ENCODE data around the gene NELL1.

NELL1 gene

DNA sequence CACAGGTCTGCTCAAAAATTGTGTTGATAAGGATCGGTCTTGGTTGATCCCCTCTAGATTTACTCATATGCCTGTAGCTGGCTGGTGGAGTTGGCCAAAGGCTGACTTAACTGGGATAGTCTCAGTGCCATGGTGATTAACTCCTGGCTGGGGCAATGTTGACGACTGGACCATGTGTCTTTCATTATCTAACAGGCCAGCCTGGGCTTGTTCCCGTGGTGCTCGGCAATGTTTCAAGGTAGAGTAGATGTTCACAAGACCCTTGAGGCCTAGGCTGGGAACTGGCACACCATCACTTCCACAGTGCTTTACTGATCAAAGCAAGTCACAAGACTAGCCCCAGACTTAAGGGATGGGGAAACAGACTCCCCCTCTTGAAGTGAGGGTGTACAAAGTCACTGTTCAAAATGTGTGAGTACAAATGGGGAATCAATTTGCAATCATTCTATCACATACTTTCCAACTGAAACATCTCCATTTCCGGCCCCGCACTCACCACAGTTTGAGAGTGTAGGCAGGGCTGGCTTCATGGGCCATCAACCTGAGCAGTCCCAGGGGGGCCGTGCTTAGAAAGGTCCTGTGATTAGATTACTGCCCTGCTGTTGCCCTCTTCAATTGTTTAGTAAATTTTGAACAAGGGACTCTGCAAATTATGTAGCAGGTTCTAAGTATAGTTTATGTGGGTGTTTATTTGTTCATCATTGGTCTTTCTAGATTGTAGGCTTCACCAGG is 240.8 kb downstream of the NELL1 start:
- no peaks in the 10 kb centered on the region for H3K9me3 ChIP-seq (ENCODE audit: control insufficient read depth, insufficient read depth, low read length)
- no peak overlapping the region for H3K4me3 ChIP-seq (ENCODE audit: low read length)
- no peaks in the 10 kb centered on the region for H3K36me3 ChIP-seq (ENCODE audit: control insufficient read depth, insufficient read depth, low read length)
- WGBS (ENCODE audit: insufficient coverage, insufficient read length) = no CpG with 5 or more reads among the region's 7 CpGs
- no peak overlapping the region for H3K27ac ChIP-seq (ENCODE audit: low read length)
- H3K4me1 ChIP-seq (ENCODE audit: control insufficient read depth, insufficient read depth, low read length) = peaks cover 2% of the 10 kb centered on the region; the same call in 1 of the 2 replicates
- H3K27me3 ChIP-seq (ENCODE audit: control insufficient read depth, insufficient read depth, low read length) = no peaks in the 10 kb centered on the region
- DNase-seq (ENCODE audit: low read depth, low spot score) = no peak

DNA sequence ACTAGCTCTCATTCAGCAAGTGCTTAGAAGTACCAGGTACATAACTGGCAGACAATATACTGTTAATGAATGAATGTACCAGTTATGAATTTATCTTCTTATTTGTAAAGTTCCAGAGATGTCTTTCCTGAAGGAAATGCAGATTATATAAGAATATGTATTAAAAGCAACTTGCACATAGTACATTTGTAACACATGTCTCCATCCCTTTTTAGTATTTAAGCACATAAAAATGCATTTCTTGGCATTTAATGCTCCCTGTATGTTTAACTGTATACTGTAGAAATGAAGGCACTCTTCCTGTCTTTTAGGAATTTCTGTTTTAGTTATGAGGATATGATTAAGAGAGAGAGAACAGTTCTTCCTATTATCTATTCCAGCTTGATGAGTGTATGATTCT is 241.3 kb downstream of the NELL1 start:
- H3K27ac ChIP-seq (ENCODE audit: low read length) = no peak overlapping the region
- H3K4me1 ChIP-seq (ENCODE audit: control insufficient read depth, insufficient read depth, low read length) = peaks cover 2% of the 10 kb centered on the region; the same call in 1 of the 2 replicates
- no peaks in the 10 kb centered on the region for H3K9me3 ChIP-seq (ENCODE audit: control insufficient read depth, insufficient read depth, low read length)
- H3K36me3 ChIP-seq (ENCODE audit: control insufficient read depth, insufficient read depth, low read length) = no peaks in the 10 kb centered on the region
- DNase-seq (ENCODE audit: low read depth, low spot score) = no peak
- H3K27me3 ChIP-seq (ENCODE audit: control insufficient read depth, insufficient read depth, low read length) = no peaks in the 10 kb centered on the region
- H3K4me3 ChIP-seq (ENCODE audit: low read length) = no peak overlapping the region

DNA sequence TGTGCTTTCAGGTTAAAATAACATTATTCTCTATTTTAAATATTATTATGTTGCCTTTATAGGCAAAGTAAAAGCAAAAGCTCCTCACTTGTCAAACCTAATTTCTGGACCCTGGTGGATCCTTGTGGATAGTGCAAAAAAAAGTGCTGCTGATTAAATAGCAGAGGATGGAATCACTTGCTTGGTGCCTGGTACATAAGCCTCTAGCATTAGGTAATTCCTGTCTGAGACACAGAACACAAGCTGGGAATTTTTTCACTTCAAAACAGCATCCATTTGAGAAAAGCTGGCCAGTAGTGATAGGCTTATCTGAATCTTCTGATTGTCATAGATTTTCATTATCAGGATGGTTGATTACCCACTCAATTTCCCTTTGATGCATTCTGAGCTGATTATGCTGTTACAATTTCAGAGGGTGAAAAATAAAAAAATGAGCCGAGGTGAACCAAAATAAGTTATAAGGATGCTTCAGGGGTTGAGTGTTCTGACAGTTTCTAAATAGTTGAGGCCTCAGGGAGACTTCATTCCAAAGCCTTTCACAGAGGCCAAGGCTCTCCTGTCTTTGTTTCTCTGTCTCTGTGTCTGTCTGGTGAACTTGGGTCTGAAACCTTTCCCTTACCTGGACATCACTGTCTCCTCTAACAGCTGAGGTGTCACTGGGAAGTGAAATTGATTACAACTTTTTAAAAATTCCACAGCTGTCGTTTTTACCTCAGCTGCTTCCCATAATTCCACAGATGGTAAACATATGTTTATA is 242.9 kb downstream of the NELL1 start:
- Histone ChIP-seq H3K36me3 (ENCODE audit: control insufficient read depth, insufficient read depth, low read length) (no peaks in the 10 kb centered on the region), H3K4me3 (ENCODE audit: low read length) (no peak overlapping the region), H3K9me3 (ENCODE audit: control insufficient read depth, insufficient read depth, low read length) (no peaks in the 10 kb centered on the region), H3K27ac (ENCODE audit: low read length) (no peak overlapping the region), H3K27me3 (ENCODE audit: control insufficient read depth, insufficient read depth, low read length) (no peaks in the 10 kb centered on the region), H3K4me1 (ENCODE audit: control insufficient read depth, insufficient read depth, low read length) (peaks cover 2% of the 10 kb centered on the region; the same call in 1 of the 2 replicates)
- DNase-seq (ENCODE audit: low read depth, low spot score) = no peak
- no CpG with 5 or more reads among the region's 2 CpGs for WGBS (ENCODE audit: insufficient coverage, insufficient read length)

DNA sequence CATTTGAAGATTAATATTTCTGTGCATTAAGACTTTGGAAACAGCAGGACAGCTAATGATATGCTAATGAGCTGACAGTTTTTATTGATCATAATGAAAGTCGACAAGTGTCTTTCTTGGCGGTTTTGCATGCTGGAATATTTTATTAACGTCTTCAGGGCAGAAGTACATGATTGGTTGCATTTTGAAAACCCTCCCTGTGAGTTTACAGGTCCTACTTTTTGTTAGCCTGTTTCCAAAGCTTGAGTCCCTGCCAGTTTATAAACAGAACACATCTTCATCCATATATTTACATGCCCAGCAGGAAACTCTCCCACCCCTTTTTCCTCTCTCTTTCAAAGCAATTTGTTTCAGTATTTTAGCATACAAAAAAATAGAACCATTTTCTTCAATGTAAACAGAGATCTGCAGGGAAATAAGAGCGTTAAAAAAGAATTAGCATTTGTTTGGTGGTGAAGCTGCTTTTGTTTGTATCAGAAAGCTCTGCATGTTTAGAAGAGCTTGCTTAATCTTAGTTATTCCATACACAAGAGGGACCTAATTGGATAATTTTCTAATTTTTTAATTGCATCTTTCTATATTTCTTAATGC is 243.6 kb downstream of the NELL1 start:
- no CpG with 5 or more reads among the region's 4 CpGs for WGBS (ENCODE audit: insufficient coverage, insufficient read length)
- DNase-seq (ENCODE audit: low read depth, low spot score) = no peak

DNA sequence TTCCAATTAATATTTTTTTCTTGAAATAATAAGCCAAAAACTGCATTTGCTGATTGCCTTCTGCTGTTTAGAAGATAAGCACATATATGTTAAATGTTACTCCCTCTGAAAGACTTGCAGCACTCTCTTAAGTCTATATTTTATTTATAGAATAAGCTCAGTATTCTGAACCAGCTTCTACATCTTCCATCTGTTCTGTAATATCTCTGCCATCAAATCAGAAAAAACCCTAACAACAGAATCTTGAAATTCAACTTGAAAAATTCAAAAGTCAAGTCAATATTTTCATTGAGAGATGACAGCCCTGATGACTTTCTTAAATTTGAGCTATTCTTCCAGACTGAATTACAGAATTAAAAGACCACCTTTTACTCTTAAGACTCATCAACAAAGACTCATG is 247.9 kb downstream of the NELL1 start:
- H3K4me1 ChIP-seq (ENCODE audit: control insufficient read depth, insufficient read depth, low read length) = peaks cover 2% of the 10 kb centered on the region; the same call in 1 of the 2 replicates
- no peak overlapping the region for H3K4me3 ChIP-seq (ENCODE audit: low read length)
- no peak for DNase-seq (ENCODE audit: low read depth, low spot score)
- no peaks in the 10 kb centered on the region for H3K9me3 ChIP-seq (ENCODE audit: control insufficient read depth, insufficient read depth, low read length)
- no peak overlapping the region for H3K27ac ChIP-seq (ENCODE audit: low read length)
- no peaks in the 10 kb centered on the region for H3K27me3 ChIP-seq (ENCODE audit: control insufficient read depth, insufficient read depth, low read length)
- H3K36me3 ChIP-seq (ENCODE audit: control insufficient read depth, insufficient read depth, low read length) = no peaks in the 10 kb centered on the region

More for the DNA sequence above, 243.6 kb downstream of the NELL1 start:
- Histone ChIP-seq H3K27ac (ENCODE audit: low read length) (no peak overlapping the region), H3K36me3 (ENCODE audit: control insufficient read depth, insufficient read depth, low read length) (no peaks in the 10 kb centered on the region), H3K4me1 (ENCODE audit: control insufficient read depth, insufficient read depth, low read length) (peaks cover 2% of the 10 kb centered on the region; the same call in 1 of the 2 replicates), H3K27me3 (ENCODE audit: control insufficient read depth, insufficient read depth, low read length) (no peaks in the 10 kb centered on the region), H3K4me3 (ENCODE audit: low read length) (no peak overlapping the region), H3K9me3 (ENCODE audit: control insufficient read depth, insufficient read depth, low read length) (no peaks in the 10 kb centered on the region)

DNA sequence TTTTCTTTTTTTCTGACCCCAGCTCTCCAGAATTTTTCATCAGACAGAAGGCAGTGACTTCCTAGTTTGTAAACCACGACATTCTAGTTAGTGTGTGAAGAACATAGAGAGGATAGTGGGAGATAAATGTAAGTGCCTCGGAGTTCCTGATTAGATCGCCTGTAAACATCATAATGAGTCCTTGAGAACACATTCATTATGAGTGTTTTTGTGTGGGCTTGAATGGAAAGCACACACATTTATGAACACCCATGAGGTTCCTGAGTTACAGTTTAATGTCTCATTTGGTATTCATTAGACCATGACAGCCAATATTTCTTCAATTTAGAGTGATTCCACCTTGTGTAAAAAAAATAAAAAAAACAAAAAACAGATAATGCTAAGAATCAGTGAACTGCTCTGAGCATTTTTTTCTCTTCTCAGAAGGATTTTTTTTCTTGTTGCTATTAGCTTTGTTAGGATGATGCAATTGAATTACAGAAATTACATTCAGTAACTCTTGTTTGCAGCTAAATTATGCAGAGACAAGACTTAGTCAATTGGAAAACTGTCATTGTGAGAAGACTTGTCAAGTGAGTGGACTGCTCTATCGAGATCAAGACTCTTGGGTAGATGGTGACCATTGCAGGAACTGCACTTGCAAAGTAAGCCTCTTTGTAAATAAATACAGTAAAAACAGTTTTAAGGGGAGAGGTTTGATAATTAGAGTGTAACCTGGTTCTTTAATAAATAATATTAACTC is 257.6 kb downstream of the NELL1 start:
- H3K9me3 ChIP-seq (ENCODE audit: control insufficient read depth, insufficient read depth, low read length) = no peaks in the 10 kb centered on the region
- no peak overlapping the region for H3K27ac ChIP-seq (ENCODE audit: low read length)
- no peak overlapping the region for H3K4me3 ChIP-seq (ENCODE audit: low read length)
- no peaks in the 10 kb centered on the region for H3K27me3 ChIP-seq (ENCODE audit: control insufficient read depth, insufficient read depth, low read length)
- H3K36me3 ChIP-seq (ENCODE audit: control insufficient read depth, insufficient read depth, low read length) = no peaks in the 10 kb centered on the region
- DNase-seq (ENCODE audit: low read depth, low spot score) = no peak
- WGBS (ENCODE audit: insufficient coverage, insufficient read length) = no CpG with 5 or more reads among the region's 4 CpGs
- no peaks in the 10 kb centered on the region for H3K4me1 ChIP-seq (ENCODE audit: control insufficient read depth, insufficient read depth, low read length)

DNA sequence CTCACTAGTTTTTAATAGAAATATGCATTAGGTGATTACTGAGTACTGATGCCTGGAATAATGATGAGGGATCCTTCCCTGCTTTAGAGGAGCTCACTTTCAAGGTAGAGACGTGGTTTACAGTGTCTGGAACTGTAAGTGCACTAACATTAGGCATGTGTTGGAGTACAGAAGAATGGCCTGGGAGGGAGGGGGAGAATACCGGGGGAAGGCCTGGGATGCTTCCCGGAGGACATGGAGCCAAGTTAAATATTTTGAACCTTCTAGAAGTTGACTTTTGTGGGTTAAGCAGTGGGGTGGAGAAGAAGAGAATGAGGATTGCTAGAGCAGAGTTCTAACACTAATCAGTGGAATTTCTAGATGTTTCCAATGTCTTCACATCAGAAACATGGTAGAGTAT is 261.6 kb downstream of the NELL1 start:
- no peak overlapping the region for H3K27ac ChIP-seq (ENCODE audit: low read length)
- no CpG with 5 or more reads among the region's 3 CpGs for WGBS (ENCODE audit: insufficient coverage, insufficient read length)
- H3K27me3 ChIP-seq (ENCODE audit: control insufficient read depth, insufficient read depth, low read length) = no peaks in the 10 kb centered on the region

DNA sequence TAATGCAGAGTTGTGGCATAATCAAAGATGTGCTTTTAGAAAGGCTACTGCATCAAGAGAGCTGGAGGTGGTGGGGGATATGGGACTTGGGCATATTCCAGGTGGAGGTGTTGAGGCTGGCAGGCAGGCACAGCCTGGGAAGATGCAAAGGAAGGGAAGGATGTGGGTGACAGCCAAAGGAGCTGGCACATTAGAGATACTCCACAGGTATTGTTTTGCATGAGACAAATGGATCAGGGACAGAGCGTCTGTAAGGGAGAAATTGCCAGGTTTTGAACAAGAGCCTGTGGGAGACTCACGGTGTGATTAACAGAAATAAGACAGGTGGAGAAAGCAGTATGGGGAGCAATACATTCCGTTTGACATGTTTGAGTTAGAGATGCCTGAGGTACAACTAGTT is 263.7 kb downstream of the NELL1 start:
- no peak overlapping the region for H3K27ac ChIP-seq (ENCODE audit: low read length)
- H3K9me3 ChIP-seq (ENCODE audit: control insufficient read depth, insufficient read depth, low read length) = no peaks in the 10 kb centered on the region
- H3K27me3 ChIP-seq (ENCODE audit: control insufficient read depth, insufficient read depth, low read length) = no peaks in the 10 kb centered on the region
- H3K4me1 ChIP-seq (ENCODE audit: control insufficient read depth, insufficient read depth, low read length) = no peaks in the 10 kb centered on the region
- H3K36me3 ChIP-seq (ENCODE audit: control insufficient read depth, insufficient read depth, low read length) = no peaks in the 10 kb centered on the region
- no peak overlapping the region for H3K4me3 ChIP-seq (ENCODE audit: low read length)
- DNase-seq (ENCODE audit: low read depth, low spot score) = no peak
- no CpG with 5 or more reads among the region's 3 CpGs for WGBS (ENCODE audit: insufficient coverage, insufficient read length)

More for the DNA sequence above, 261.6 kb downstream of the NELL1 start:
- no peaks in the 10 kb centered on the region for H3K9me3 ChIP-seq (ENCODE audit: control insufficient read depth, insufficient read depth, low read length)
- H3K36me3 ChIP-seq (ENCODE audit: control insufficient read depth, insufficient read depth, low read length) = no peaks in the 10 kb centered on the region
- H3K4me1 ChIP-seq (ENCODE audit: control insufficient read depth, insufficient read depth, low read length) = no peaks in the 10 kb centered on the region
- H3K4me3 ChIP-seq (ENCODE audit: low read length) = no peak overlapping the region
- DNase-seq (ENCODE audit: low read depth, low spot score) = no peak

DNA sequence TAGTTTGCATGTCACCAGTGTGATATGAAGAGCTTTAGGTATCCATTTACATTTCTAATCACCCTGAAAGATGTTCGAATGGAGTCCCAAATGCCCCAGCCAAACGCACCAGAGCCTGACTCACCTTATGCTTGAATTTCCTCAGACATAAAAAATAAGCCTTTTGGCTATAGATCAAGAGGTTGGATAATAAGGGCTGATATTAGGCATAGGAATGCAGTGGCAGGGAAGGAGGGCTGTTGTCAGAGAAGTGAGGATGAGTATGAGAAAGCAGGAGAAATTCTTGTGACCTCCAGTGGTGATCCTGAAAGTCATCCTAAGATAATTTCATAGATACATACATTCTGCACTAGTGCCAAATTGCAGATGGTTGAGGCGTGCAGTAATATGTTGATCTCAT is 264.6 kb downstream of the NELL1 start:
- DNase-seq (ENCODE audit: low read depth, low spot score) = no peak
- Histone ChIP-seq H3K27me3 (ENCODE audit: control insufficient read depth, insufficient read depth, low read length) (no peaks in the 10 kb centered on the region), H3K4me3 (ENCODE audit: low read length) (no peak overlapping the region), H3K4me1 (ENCODE audit: control insufficient read depth, insufficient read depth, low read length) (no peaks in the 10 kb centered on the region), H3K27ac (ENCODE audit: low read length) (no peak overlapping the region), H3K9me3 (ENCODE audit: control insufficient read depth, insufficient read depth, low read length) (no peaks in the 10 kb centered on the region), H3K36me3 (ENCODE audit: control insufficient read depth, insufficient read depth, low read length) (no peaks in the 10 kb centered on the region)
- no CpG with 5 or more reads among the region's 3 CpGs for WGBS (ENCODE audit: insufficient coverage, insufficient read length)

DNA sequence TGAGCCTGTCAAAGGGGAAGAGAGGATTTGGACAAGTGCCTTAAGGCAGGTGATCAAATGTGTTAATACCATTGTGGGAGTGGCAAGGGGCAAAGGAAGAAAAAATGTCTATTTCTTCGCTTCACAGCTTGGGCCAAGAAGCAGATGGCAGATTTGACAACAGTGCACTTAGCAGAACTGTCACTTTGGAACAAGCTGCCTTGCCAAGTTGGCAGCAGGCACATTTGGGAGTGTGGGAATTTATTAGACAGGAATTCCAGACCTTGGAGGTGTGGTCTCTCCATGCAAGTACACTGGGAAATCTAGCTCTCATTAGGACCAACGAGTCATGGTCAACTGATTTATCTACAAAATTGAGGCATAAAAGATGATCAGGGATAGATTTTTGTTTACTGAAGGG is 265.1 kb downstream of the NELL1 start:
- WGBS (ENCODE audit: insufficient coverage, insufficient read length) = no CpG with 5 or more reads among the region's 2 CpGs
- Histone ChIP-seq H3K4me1 (ENCODE audit: control insufficient read depth, insufficient read depth, low read length) (no peaks in the 10 kb centered on the region), H3K36me3 (ENCODE audit: control insufficient read depth, insufficient read depth, low read length) (no peaks in the 10 kb centered on the region), H3K27ac (ENCODE audit: low read length) (no peak overlapping the region), H3K27me3 (ENCODE audit: control insufficient read depth, insufficient read depth, low read length) (no peaks in the 10 kb centered on the region), H3K4me3 (ENCODE audit: low read length) (no peak overlapping the region), H3K9me3 (ENCODE audit: control insufficient read depth, insufficient read depth, low read length) (no peaks in the 10 kb centered on the region)
- DNase-seq (ENCODE audit: low read depth, low spot score) = no peak
